GM18508 (cell line): Measurements from ENCODE around the gene ACTR3C.

ENCODE experiments used
- ATAC-seq: cut with Tn5 transposase; IDR thresholded peaks from one replicate; pipeline ENCODE4 v1.9.1; 2021; ENCODE audit warnings: moderate number of reproducible peaks; ENCODE audit not compliant: insufficient read depth, unreplicated experiment

The ACTR3C gene

DNA sequence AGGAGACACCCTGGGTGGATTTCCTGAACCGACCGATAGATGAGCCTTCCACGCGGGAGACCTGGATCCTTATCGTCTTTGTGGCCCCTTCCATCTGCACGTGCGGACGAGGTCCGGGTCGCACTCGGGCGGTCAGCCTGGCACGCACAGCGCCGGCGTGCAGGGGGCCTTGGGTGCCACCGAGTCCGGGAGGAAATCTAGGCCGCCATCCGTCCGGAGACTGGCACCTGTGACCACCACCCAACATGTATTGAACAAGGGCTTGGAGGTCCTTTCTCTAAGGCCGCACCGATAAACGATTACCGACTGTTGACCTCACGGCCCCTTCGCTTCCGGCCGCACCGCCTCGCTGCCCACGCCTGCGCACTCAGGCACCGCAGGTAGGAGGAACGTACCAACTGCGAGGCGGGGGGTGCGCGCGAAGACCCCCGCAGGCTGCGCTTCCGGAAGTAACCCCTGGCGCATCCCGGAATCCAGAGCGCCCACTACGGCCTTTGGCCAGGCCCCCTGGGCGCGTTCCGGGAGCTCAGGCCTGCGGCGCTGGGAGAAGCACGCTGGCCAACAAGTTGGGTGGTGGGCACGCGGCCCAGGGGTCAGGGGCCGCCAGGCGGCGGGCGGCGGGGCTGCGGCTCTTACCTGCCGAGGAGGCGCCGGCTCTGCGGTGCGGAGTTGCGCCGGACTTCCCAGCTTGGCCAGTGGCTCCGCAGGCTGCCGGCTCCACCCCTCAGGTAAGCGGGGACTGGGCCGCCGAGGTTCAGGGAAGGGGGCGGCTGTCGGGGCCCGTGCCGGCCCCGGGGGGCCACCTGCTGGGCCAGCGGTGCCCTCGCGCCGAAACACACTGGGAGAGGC, at the start of gene ACTR3C, which contains the start of gene LRRC61:
Gene ACTR3C, minus strand, starts transcription at position 713 of the 849 bp plus-strand sequence. CDS start 28,249 bp downstream, outside the sequence.
Gene LRRC61, plus strand, starts transcription at position 523 of the 849 bp plus-strand sequence. CDS start 13,507 bp downstream, outside the sequence.
- no peak for ATAC-seq

DNA sequence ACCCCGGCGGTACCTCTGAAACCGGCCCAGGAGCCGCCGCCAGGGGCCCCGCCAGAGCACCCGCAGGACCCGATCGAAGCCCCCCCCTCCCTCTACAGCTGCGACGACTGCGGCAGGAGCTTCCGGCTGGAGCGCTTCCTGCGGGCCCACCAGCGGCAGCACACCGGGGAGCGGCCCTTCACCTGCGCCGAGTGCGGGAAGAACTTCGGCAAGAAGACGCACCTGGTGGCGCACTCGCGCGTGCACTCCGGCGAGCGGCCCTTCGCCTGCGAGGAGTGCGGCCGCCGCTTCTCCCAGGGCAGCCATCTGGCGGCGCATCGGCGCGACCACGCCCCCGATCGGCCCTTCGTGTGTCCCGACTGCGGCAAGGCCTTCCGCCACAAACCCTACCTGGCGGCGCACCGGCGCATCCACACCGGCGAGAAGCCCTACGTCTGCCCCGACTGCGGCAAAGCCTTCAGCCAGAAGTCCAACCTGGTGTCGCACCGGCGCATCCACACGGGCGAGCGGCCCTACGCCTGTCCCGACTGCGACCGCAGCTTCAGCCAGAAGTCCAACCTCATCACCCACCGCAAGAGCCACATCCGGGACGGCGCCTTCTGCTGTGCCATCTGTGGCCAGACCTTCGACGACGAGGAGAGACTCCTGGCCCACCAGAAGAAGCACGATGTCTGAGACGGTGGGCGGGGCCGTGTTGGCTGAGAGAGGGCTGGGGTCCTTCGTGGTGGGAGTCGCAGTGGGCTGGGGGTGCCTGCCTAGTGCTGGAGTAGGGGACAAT, 49.1 kb upstream of the ACTR3C start:
- no peak for ATAC-seq

DNA sequence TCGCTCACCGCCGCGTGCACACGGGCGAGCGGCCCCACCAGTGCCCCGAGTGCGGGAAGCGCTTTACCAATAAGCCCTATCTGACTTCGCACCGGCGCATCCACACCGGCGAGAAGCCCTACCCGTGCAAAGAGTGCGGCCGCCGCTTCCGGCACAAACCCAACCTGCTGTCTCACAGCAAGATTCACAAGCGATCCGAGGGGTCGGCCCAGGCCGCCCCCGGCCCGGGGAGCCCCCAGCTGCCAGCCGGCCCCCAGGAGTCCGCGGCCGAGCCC, 48.6 kb upstream of the ACTR3C start:
- no peak for ATAC-seq

DNA sequence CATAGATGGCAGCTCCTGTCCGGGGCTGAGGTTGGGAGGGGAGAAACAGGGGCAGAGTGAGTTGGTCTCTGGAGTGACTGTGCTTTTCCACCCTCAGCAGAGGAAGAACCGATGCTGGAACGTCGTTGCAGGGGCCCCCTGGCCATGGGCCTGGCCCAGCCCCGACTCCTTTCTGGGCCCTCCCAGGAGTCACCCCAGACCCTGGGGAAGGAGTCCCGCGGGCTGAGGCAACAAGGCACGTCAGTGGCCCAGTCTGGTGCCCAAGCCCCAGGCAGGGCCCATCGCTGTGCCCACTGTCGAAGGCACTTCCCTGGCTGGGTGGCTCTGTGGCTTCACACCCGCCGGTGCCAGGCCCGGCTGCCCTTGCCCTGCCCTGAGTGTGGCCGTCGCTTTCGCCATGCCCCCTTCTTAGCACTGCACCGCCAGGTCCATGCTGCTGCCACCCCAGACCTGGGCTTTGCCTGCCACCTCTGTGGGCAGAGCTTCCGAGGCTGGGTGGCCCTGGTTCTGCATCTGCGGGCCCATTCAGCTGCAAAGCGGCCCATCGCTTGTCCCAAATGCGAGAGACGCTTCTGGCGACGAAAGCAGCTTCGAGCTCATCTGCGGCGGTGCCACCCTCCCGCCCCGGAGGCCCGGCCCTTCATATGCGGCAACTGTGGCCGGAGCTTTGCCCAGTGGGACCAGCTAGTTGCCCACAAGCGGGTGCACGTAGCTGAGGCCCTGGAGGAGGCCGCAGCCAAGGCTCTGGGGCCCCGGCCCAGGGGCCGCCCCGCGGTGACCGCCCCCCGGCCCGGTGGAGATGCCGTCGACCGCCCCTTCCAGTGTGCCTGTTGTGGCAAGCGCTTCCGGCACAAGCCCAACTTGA, 48.0 kb upstream of the ACTR3C start:
- no peak for ATAC-seq

DNA sequence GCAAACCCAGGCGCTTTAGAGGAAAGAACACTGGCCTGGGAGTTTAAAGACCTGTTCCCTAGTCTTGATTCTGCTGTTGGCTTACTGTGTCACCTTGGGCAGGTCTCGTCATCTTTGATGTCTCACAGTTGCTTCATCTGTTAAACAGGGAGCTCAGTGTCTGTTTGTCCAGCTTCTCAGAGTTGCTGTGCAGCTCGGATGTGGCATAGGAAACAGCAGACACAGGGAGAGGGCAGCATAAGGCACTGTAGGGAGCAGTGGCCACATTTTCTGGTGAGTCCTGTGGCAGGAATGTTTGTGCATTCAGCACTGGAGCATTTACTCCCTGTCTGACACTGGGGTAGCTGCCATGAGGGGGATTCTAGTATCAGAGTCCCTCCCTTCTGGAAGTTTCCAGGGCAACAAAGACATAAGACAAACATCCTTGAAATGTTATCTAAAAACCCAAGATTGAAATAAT, 47.3 kb upstream of the ACTR3C start:
- no peak for ATAC-seq

DNA sequence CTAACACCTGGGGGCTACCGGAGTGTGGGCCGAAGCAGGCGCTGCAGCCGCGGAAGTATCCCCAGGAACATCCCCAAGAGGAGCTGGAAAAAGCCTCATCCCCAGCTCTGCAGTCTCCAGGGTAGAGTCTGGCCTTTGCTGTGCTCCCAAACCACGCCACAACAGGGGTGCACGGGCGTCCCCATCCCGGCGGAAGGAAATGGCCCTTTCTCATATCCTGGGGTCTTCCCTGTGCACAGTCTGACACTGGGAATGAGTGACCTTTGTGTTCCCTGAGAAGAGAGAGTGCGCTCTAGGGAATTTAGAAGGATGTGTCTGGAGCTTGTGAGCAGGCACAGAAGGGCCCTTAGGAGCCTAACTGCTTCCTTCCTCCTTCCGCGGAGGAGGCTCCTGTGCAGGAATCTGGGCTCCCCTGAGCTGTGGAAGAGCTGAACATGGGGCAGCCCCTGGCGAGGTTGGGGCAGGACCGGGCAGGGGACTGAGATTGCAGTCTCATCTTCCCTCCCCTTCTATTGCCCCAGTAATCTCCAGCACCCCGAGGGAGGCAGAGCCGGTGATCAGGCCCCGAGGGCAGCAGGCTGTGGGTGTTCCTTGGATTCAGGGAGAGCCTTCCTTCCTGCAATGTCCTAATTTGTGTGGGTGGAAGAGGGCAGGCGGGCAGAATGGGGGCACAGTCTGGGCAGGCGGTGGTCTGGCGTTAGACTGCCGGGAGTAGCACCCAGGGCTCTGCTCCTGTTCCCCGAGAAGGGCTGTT, 46.6 kb upstream of the ACTR3C start:
- ATAC-seq, result no peak

DNA sequence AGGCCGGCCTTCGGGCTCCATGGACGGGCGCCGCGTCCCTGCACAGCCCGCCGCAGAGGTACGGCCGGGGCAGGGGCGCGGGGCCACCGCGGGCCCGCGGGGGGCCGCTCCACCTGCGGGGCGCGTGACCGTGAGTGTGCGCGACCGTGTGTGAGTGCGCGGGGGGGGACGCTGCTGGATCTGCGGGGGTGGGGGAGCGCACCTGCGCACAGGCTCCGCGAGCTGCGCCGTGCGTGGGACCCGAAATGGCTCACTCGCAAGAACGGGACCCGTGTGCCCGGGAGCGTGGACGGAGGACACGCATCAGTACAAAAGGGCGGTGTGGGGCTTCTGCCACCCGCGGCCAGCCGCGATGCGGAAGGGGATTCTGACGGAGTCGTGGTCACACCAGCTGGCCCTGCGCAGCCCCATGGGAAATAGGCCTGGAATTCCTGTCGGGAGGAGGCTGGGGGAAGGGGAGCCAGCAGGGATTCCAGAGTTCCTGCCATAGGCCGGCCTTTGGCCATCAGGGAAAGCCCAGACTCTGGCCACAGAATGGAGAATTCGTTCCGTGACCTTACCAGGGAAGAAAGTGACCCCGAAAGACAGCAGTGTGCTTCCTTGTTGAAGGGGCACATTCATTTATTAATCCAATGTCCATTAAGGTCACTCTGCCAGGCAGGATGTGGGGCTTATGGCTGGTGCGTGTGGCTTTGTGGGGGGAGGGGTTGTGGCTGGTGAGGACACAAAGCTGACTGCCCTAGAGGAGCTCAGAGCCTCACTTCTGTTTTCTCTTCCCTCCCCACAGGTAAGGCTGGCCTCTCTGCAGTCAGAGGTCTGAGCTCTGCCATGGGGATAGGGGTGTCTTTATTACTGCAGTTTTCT, 45.8 kb upstream of the ACTR3C start:
- ATAC-seq, result no peak

DNA sequence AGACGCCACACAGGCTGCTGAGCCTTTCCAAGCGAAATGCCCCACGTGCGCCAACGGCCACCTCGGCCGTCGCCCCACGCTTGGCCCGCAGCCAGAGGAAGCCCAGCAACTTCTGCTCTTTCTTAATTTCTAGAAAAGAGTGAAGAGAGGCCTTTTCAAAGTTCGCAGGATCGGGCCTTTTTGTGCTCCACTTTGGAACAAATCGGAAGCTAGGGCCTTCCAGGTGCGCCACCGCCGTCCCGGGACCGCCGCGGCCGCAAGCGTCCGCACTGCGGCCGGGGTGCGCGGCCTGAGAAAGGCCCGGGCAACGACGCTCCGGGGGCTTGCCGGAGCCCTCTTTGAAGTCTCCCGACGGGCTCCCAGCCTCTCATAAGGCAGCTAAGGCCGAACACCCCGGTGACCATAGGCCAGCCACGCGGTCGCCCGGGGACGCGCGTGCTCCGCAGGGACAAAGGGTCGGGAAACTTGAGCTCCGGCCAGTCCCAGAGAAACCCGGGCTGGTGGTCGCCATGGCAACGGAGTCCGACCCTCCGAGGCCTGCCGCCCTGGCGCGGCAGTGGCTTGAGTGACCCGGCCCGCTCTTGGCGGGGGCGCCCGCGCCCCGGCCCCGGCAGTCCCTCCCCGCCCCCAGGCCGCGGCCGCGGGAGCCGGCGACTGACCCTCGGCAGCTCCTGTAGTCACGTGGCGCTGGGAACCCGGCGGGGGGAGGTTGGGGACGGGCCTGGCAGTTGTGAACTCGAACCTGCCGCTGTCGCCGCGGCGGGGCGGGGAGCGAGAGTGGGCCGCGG, 44.9 kb upstream of the ACTR3C start, which contains the start of gene REPIN1:
Gene REPIN1, plus strand, starts transcription at position 727 of the 788 bp plus-strand sequence. CDS start 890 bp downstream, outside the sequence.
- ATAC-seq, result no peak

DNA sequence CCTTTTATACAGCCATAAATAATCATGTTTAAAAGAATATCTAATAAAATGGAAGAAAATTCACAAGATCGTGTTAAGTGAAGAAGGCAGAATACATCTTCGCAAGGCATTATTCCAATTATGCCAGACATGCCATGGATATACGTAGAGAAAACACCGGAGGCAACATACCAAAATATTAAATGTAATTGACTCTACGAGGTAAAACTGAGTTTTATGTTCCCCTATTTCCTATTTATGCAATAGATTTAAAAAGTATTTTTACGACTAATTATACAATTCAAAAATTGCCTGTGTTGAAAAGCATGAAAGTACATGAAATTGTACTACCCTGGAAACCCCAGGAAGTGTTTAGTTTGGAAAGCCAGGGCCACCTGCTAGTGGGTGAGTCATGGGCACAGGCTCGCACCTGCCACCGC, 44.3 kb upstream of the ACTR3C start:
- no peak for ATAC-seq

DNA sequence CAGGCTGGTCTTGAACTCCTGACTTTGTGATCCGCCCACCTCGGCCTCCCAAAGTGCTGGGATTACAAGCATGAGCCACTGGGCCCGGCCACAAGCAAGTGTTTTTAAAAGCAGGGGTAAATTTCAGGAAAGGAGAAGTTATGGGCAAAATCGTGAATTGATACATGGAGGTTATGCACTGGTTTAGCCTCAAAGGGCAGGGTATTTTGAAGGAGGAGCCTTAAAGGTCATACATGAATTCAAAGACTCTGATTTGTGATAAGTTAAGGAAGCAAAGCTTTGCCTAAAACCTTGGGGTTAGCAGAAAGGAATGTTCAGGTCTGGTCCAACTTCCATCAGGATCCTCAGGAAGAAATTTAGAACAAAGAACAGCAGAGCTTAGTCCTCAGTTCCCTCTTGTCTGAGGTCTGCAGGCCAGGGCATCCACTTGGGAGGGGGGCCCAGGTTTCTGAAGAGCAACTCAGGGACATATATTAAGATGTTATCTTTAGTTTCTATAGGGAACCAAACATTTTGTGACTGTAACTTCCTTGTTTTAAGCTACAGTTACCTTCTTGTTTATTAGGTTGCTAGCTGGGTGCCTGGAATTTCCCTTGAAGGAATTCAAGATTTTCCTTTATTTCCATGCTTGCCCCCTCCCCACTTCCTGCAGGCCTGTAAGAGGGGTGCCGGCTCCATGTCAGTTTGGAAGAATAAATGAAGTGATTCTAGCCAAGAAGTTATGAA, 42.5 kb upstream of the ACTR3C start:
- ATAC-seq, result no peak

DNA sequence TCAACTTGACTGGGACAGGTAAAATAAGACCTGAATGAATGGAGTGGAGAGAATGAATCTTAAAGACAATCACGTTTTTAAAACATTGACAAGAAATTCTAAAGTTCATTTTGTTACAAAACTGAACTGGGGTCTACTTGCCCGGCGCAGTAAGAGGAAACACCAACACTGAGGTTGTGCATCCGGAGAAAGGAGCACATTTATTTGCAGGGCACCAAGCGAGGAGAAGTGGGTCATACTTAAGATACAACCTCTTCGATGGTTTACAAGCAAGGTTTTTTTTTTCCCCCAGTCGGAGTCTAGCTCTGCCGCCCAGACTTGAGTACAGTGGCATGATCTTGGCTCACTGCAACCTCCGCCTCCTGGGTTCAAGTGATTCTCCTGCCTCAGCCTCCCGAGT, 41.8 kb upstream of the ACTR3C start:
- no peak for ATAC-seq

DNA sequence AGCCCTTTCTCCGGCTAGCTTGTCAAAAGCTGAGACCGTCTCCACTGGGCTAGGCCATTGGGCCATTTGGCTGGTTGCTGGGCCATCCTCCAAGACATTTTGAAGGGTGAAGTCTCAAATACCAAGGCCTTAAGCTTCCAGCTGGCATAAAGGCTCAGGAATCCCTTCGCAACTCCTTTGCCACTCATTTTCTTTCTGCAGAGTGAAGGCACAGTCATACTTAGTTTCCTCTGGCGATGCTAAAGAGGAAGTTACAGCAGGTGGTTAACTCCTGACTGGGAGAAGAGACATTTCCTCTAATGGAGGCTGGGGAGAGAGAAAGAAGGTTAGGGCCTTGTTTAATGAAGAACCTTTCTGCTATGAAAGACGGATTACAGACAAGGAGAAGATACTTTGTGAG, 40.5 kb upstream of the ACTR3C start:
- no peak for ATAC-seq

DNA sequence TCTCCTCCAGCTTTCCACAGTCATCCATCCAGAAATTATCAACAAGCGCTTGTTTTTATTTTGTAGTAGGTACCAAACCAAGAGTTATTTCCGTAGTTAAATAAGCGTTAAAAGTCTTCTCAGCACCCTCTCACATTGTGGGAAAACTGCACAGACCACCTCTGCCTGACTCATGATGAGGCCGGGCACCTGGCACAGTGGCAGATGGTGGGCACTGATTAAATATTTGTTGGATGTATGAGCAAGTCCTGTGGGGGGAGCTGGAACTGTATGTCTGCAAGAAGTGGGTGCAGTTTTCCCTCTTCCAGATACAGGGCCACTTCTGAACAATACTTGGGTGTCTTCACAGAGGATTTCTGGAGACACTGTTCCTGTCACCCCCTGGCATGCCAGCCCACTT, 40.0 kb upstream of the ACTR3C start:
- no peak for ATAC-seq

DNA sequence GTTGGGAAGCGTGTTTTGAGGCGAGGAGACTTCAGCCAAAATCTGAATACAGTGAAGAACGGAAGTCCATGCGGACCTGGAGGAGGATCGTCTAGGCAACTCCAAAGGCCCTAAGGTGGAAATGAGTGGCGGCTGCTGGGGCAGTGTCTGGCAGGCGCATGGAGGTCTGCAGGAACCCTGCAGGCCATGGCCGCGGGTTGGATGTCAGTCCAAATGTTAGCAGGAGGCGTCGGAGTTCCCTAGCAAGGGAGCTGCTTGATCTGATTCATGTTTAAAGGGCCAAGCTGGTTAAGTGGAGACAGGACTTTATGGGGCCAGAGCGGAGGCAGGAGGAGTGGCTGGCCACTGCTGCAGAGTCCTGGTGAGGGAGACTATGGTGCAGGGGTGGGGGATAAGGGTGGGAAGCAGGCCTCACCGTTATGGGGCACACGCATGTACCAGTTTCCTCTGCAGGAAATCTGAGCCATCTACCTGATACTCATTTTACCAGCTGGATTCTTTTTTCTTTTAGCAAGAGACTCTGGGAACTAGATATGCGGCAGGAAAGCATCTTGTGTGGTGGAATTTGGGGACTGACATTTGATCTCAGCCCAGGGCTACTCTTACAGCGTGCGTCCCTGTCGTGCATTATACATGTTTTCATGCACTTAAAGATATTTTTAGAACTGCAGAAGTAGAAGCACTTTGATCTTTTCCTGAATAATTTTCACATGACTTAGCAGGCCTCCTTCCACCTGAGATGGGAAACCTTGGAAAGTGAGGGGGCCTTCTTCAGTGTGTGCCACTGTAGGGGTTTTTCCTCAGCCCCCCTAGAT, 38.7 kb upstream of the ACTR3C start:
- ATAC-seq, result no peak

DNA sequence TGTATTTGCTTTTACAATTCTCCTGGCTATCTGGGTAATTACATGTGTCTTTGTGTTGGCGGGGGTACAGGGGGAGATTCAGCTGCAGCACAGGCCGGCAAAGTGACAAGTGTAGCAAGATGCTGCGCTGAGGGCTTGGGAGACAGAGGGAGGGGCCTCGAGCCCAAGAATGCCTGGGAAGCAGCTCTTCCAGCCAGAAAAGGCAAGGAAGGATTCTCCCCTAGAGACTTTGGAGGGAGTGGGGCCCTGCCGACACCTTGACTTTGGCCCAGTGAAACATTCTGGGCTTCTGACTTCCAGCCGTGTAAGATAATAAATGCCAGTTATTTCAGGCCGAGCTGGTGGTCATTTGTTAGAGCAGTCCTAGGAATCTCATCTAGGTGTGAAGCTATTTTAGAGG, 38.1 kb upstream of the ACTR3C start:
- ATAC-seq, result no peak

DNA sequence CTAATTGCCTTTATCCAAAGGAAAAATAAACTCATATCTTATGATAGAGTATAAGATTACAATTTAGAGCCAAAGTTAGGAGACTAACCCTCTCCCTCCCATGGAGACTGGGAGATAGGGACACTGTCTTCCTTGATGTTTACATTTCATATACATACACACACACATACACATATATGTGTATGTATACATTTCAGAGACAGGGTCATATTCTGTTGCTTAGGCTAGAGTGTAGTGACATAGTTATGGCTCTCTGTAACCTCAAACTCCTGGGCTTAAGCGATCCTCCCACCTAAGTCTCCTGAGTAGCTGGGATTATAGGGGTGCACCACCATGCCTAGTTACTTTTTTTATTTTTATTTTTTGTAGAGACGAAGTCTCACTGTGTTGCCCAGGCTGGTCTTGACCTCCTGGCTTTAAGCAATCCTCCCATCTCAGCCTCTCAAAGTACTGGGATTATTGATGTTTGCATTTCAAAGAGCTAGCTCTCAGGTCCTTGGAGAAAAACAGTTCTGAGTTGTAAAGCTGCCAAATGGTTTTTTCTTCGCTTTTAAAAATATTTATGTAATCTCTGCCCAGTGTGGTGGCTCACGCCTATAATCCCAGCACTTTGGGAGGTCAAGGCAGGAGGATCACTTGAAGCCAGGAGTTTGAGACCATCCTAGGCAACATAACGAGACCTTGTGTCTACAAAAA, 37.2 kb upstream of the ACTR3C start:
- no peak for ATAC-seq
